GM19193 (cell line): ENCODE measurements around the gene PSAPL1.

Source experiments
- POLR2A ChIP-seq: IDR thresholded peaks from 4 replicates; pipeline ENCODE4 v1.6.1; 2011; ENCODE audit not compliant: insufficient read depth, insufficient read length; ENCODE audit errors: extremely low read depth

PSAPL1 gene

DNA sequence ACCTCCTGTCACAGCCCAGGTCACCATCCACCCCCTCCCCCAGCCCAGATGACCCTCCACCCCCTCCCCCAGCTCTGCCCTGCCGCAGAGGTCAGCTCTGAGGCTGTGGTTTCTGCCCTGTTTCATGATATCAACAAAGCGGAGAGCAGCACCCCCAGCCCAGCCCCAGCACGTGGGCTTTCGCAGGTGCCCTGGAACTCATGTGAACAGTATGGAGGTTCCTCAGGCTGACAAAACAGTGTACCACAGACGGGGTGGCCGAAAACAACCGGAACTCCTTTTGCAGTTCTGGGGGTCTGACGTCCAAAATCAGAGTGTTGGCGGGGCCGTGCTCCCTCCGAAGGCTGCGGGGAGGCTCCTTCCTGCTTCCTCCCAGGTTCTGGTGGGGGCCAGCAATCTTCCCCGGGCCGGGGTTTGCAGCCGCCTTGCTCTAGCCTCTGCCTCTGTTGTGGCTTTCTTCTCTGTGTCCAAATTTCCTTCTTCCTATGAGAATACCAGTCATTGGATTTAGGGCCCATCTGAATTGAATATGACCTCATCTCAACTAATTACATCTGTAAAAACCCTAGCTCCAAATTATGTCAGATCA lies 7.9 kb upstream of the PSAPL1 start:
- TF ChIP-seq POLR2A: no peak

DNA sequence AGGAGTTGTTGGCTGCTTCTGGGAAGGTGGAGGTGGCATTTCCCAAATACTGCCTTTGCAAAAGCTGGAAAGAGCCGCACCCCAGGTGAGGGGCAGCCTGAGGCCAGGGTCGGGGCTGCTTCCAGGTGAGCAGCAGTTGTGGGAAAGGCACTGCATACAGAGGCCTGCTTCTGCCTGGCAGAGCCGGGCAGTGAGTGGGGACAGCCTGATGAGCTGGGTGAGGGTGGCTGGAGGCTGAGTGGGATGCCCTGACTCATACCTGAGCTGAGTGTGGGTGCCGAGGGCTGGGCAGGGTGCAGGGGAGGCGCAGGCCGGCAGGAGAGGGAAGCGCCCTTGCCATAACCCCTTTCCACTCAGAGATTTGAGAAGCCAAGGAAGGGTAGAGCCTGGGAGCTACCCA lies 6.5 kb upstream of the PSAPL1 start:
- no peak for TF ChIP-seq POLR2A

- no peak for TF ChIP-seq POLR2A
Measured at GRCh38 chr4:7439699-7440098, 5.0 kb upstream of the PSAPL1 start.

DNA sequence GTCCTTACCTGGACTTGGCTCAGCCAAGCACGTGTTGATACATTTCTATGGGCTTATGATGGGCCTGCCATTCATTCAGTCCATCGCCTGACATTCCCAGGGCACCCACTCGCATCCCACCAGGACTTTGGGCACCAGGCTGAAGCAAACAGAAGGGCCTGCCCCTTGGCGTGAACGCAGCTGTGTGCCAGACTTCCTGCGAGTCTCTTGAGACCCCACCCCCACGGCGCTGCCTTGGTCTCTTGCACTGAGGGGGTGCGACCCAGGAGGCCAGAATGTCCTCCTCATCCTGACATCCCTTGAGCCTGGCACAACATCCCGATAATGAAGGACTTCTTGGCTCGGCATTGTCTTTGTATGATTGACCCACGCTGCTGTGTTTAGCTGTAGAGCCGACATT lies 1.5 kb upstream of the PSAPL1 start:
- TF ChIP-seq POLR2A: no peak

DNA sequence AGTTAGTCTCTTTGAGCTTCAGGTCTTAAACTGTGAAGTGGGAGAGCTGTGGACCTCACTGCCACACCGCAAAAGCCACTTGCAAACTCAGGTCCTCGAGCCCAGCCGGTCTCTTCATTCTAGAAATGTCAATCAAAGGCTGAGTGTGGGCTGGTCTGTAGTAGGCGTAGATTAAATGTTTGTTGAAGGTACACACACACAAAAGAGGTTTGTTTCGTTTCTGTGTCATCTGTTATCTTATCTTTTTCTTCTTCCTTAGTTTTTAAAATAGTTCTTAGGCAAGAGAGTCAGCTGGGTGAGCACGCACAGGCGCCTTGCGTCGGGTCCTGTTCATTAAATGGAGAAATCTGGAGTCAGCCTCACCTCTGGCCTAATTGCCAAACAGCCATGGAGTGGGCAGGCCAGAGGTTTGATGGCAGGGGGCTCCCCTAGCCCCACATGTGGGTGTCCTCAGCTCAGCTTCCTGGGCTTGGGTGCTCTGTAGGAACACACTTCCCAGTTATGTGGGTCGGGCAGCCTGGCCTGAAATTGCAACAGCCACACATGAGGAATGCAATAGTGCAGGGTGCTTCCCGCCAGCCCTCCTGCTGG lies 836 bp upstream of the PSAPL1 start:
- TF ChIP-seq POLR2A: no peak

GRCh38 chr4:7434141-7434765 lies 477 bp downstream of the PSAPL1 start:
- TF ChIP-seq POLR2A: no peak

GRCh38 chr4:7433376-7434140 lies 1.2 kb downstream of the PSAPL1 start:
- no peak for TF ChIP-seq POLR2A

DNA sequence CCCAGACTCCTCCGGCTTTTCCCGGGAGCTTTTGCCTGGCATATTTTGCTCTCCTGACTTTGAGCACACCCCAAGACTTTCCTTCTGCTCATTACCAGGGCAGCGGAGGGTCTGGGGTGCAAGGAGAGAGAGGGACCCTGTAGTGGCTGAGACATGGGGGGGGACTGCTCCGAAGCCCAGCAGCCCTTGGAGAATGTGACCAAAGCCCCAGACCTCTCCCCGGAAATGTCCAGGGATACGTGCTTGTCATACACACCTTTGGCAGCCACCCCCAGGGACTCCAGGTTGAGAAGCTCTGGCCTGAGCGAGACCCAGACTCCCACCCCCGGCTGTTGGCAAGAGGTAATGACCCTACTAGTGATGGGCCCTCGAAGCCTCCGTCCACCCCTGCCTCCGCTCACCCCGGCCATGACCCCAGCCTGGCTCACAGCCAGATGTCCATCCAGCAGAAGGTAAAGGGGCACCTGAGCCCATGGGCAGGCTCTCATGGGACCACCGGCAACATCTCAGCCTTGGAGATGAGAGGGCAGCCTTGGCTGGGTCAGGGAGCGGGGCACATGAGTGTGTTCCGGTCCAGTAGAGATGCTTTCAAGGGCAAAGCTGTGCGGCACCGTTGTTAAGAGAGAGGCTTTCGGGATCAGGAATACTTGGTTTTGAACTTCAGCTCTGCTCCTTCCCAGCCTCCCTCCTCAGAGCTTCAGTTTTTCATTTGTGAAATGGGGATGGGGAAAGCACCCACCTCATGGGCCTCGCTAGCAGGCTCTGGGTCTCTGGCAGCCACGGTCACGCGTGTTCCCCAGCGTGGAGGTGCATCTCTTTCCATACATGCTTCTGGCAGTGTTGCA lies 2.0 kb downstream of the PSAPL1 start:
- no peak for TF ChIP-seq POLR2A

DNA sequence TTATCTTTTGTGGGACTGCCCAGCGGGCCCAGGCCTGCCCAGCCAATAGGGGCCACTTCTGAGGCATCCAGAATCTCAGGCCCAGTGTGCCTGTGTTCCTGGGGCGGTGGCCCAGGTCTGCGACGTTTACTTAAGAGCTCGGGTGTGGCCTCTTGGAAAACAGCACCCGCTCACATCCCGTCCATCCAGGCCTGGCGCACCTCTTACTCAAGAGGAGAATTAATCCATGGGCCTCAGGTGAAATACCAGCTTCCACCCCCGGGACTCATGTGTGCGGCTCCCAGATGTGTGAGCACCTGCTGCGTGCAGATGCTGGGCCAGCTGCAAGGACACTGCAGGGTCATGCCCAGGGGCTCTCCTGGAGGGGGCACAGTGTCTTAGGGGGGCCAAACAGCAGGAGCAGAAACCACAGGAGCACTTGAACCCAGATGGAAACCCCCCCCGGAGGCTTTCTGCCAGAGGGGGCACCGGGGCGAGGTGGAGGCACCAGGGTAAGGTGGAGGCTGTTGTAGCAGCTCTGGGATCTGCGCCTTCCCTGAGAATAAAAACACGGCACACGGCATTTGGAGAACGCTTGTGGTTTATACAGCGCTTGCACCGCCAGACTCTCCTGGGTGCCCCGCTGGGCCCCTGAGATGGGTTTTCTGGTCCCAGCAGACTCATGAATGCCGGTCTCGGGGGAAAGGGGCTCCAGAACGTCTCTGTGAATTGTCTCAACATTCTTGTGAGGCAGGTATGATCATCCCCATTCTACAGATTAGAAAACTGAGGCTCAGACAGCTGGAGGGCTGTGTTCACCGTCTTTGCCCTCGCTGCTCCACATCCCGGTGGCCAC lies 2.8 kb downstream of the PSAPL1 start:
- no peak for TF ChIP-seq POLR2A

DNA sequence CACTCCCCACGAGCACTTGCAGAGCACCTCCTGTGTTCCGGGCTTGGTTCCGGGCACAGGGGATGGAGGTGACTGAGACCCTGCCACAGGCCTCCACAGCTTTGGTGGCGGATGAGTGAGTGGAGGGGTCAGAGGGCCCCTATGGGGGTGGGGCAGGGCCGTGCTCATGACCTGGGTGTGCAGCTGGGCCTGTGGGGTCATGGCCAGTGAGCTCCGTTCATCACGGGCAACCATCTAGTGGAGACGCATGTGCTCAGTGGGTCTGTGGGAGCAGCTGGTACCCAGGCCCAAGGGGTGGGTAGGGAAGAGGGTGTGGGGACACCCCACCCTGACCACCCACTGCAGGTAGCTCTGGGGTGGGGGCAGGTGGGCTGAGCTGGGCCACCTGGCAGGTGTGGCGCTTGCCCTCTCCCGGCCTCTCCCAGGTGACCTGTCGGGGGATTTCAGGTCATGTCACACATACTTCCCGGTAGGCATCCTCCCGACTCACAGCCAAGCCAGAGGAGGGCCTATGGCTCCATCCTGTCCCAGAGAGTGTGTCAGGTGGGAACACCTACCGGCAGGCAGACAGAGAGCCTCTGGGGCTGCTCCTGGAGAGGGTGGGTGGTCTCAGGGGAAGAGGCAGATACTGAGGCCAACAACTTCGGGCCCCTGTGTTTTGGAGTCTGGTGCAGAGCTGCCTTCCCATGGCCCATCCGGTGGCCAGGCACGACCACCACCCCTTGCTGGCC lies 3.6 kb downstream of the PSAPL1 start:
- TF ChIP-seq POLR2A: no peak

GRCh38 chr4:7430368-7430964 lies 4.3 kb downstream of the PSAPL1 start:
- no peak for TF ChIP-seq POLR2A

DNA sequence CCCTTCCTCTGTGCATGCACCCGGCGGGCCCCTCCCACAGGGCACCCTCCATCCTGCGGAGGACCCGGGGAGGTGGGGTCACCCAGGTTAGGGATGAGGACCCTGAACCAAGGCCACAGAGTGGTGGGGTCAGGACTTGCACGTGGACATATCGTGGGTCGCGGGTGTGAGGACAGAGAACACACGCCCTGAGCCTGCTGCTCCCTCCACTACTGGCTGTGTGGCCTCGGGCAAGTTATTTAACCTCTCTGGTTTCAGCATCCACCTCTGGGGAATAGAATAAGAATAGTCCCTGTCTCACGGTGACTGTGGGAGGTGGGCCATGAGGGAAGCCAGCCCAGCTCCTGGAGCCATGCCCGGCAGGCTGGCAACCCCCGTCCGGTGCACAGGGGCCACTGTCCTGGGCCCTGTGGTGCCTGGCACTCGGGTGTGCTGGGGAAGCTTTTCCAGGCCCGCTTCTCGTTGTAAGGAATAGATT lies 5.1 kb downstream of the PSAPL1 start:
- TF ChIP-seq POLR2A: no peak

DNA sequence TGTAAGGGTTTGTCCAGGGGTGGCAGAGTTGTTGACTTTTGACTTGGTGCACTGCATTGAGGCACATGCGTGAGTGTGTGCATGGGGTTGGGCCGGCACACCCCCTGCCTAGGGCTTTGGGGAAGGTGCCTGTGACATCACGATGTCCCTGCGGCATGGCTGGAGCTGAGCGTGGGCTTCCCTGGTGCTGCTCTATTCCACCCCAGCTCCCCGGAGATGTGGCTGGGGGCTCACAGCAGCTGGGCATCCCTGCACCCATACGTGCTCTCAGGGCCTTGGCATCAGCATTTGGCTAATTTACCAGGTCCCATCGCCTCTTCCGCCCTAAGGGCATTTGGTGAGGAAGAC lies 5.7 kb downstream of the PSAPL1 start:
- TF ChIP-seq POLR2A: no peak
